ENCODE data around the gene RPS29. TPM values are rescaled to one million over a fixed set of nuclear protein-coding genes. Genes with fewer than 3 reads are reported as not detected.
"Not testable (repeated sequence)": the region's sequence is repeated elsewhere in the genome, so short reads cannot be mapped to it uniquely, and the experiment has no call there.

RPS29 gene
- total RNA-seq, 1 donor from 2014 or later, result 2,262 TPM

GRCh38 chr14:49623387-49623786 lies 37.2 kb upstream of the RPS29 start:
- intact Hi-C loops (cut with DNase I), result loop anchor here (5.0 kb wide), 2 partner anchors 239 to 494 kb away; partner anchors contain the start of gene VCPKMT
- H3K27ac ChIP-seq, result no peak overlapping the region
- no peak for TF ChIP-seq CTCF (IDR thresholded peaks at IDR 0.05)

GRCh38 chr14:49622022-49622607 lies 35.9 kb upstream of the RPS29 start:
- Histone ChIP-seq H3K36me3 (peaks cover 3 to 23% of the 10 kb centered on the region in 2 donors), H3K9me3 (no peaks in the 10 kb centered on the region), H3K4me1 (peaks cover 6 to 29% of the 10 kb centered on the region in 2 donors), H3K27me3 (no peaks in the 10 kb centered on the region), H3K27ac (peak overlapping the region in 1 of 2 donors; percentile 97), H3K4me3 (peak overlapping the region; percentile 63 to 98)
- intact Hi-C loops (cut with DNase I), result loop anchor here (5.0 kb wide), 2 partner anchors 240 to 495 kb away; partner anchors contain the start of gene VCPKMT
- DNase-seq (ENCODE audit: low spot score in 2 of 2), result no peak
- TF ChIP-seq CTCF (IDR thresholded peaks at IDR 0.05), result no peak

More at GRCh38 chr14:49623387-49623786, 37.2 kb upstream of the RPS29 start:
- H3K27me3 ChIP-seq, result no peaks in the 10 kb centered on the region
- H3K9me3 ChIP-seq, result no peaks in the 10 kb centered on the region
- DNase-seq (ENCODE audit: low spot score in 2 of 2), result no peak
- H3K36me3 ChIP-seq, result peaks cover 3 to 12% of the 10 kb centered on the region in 2 donors
- peak overlapping the region in 1 of 2 donors; percentile 98 for H3K4me3 ChIP-seq
- H3K4me1 ChIP-seq, result peaks cover 6 to 29% of the 10 kb centered on the region in 2 donors

GRCh38 chr14:49621114-49621881 lies 35.1 kb upstream of the RPS29 start:
- Histone ChIP-seq H3K27me3 (no peaks in the 10 kb centered on the region), H3K4me3 (peak overlapping the region; percentile 63 to 98), H3K4me1 (peaks cover 6 to 29% of the 10 kb centered on the region in 2 donors), H3K9me3 (no peaks in the 10 kb centered on the region), H3K27ac (peak overlapping the region; percentile 97 to 98), H3K36me3 (peaks cover 3 to 25% of the 10 kb centered on the region in 2 donors)
- peak in 1 of 2 donors; percentile 85 for DNase-seq (ENCODE audit: low spot score in 2 of 2)
- intact Hi-C loops (cut with DNase I), result loop anchor here (2.0 to 5.0 kb wide), 3 partner anchors 34 to 496 kb away; partner anchors contain the start of genes RPS29 and VCPKMT
- no peak for TF ChIP-seq CTCF (IDR thresholded peaks at IDR 0.05)

- intact Hi-C loops (cut with DNase I), result loop anchor here (1.0 to 5.0 kb wide), 5 partner anchors 14 to 497 kb away; partner anchors contain the start of genes LRR1, RPS29 and VCPKMT
- DNase-seq (ENCODE audit: low spot score in 2 of 2), result peak; percentile 95 to 98
- no peaks in the 10 kb centered on the region for H3K27me3 ChIP-seq
- H3K36me3 ChIP-seq, result peaks cover 0 to 23% of the 10 kb centered on the region in 2 donors
- no peaks in the 10 kb centered on the region for H3K9me3 ChIP-seq
- H3K4me3 ChIP-seq, result peak within 1 kb of the TSS; percentile 63 to 98
- H3K27ac ChIP-seq, result peak within 1 kb of the TSS; percentile 97 to 98
- peaks cover 6 to 29% of the 10 kb centered on the region in 2 donors for H3K4me1 ChIP-seq
- TF ChIP-seq CTCF (IDR thresholded peaks at IDR 0.05), result peak; percentile 20 to 32 (median 30)
These were observed 34.3 kb upstream of the RPS29 start, which contains the start of the genes MGAT2 and RPL36AL for GRCh38 chr14:49620182-49621113. TSS of gene MGAT2 (plus strand) at chr14:49620799. CDS start at chr14:49621269, 470 bp downstream. TSS of gene RPL36AL (minus strand) at chr14:49620626. CDS start at chr14:49619104, 1,522 bp downstream.

- DNase-seq (ENCODE audit: low spot score in 2 of 2), result no peak
- Histone ChIP-seq H3K9me3 (no peaks in the 10 kb centered on the region), H3K4me3 (peak overlapping the region; percentile 63 to 98), H3K27ac (peak overlapping the region; percentile 97 to 98), H3K4me1 (peaks cover 6 to 29% of the 10 kb centered on the region in 2 donors), H3K27me3 (no peaks in the 10 kb centered on the region), H3K36me3 (peaks cover 0 to 23% of the 10 kb centered on the region in 2 donors)
- no peak for TF ChIP-seq CTCF (IDR thresholded peaks at IDR 0.05)
- intact Hi-C loops (cut with DNase I), result loop anchor here (1.0 to 5.0 kb wide), 5 partner anchors 15 to 498 kb away; partner anchors contain the start of genes LRR1, RPS29 and VCPKMT
These were observed 33.5 kb upstream of the RPS29 start for GRCh38 chr14:49619730-49620129.

- peak overlapping the region in 1 of 2 donors; percentile 97 for H3K27ac ChIP-seq
- peak overlapping the region; percentile 63 to 98 for H3K4me3 ChIP-seq
- H3K27me3 ChIP-seq; DNase-seq (ENCODE audit: low spot score in 2 of 2); intact Hi-C loops (cut with DNase I); H3K9me3 ChIP-seq: not testable (repeated sequence)
- peaks cover 6 to 28% of the 10 kb centered on the region in 2 donors for H3K4me1 ChIP-seq
- H3K36me3 ChIP-seq, result peaks cover 0 to 23% of the 10 kb centered on the region in 2 donors
These were observed 33.1 kb upstream of the RPS29 start for GRCh38 chr14:49619273-49619672.

Measured in ascending aorta (tissue), 2 donors.